SK-N-MC (cell line): ENCODE results near the gene MYO15A.

ENCODE experiments used
- EZH2 ChIP-seq: fragments of 200-600 bp; sonication (generic); IDR thresholded peaks from one replicate; pipeline ENCODE4 v1.6.1; 2017; ENCODE audit warnings: antibody characterized with exemption
- FOXP2 ChIP-seq: optimal IDR thresholded peaks from 2 replicates; pipeline ENCODE3; 2011; ENCODE audit warnings: mild to moderate bottlenecking, moderate library complexity; ENCODE audit not compliant: insufficient read depth; ENCODE audit errors: extremely low read length, control extremely low read depth
- POLR2AphosphoS5 ChIP-seq: IDR thresholded peaks from 2 replicates; pipeline ENCODE4 v1.6.1; 2012; ENCODE audit warnings: mild to moderate bottlenecking, low read depth, low read length, borderline replicate concordance

GRCh38 chr17:18198530-18198929 is 90.0 kb downstream of the MYO15A start:
- TF ChIP-seq EZH2 (no peak), POLR2AphosphoS5 (no peak), FOXP2 (no peak)
